H9 (cell line): Measurements from ENCODE around the gene IDUA. TPM values are rescaled to one million over a fixed set of nuclear protein-coding genes. Genes with fewer than 3 reads are reported as not detected.

Experiments used
- DNase-seq: peaks from one replicate; pipeline ENCODE4 v3.0.0-alpha.2; 2017
- H2AFZ ChIP-seq: one replicate; pipeline ENCODE4 v1.6.1; 2013; ENCODE audit warnings: mild to moderate bottlenecking, low read length, control low read depth, moderate library complexity
- H2AK5ac ChIP-seq: 2 replicates; pipeline ENCODE4 v1.6.1; 2013; ENCODE audit warnings: low read length, control low read depth, mixed read lengths; ENCODE audit not compliant: insufficient read length
- H2BK120ac ChIP-seq: one replicate; pipeline ENCODE4 v1.6.1; 2013; ENCODE audit warnings: low read depth, mild to moderate bottlenecking, low read length, control low read depth, inconsistent platforms; ENCODE audit not compliant: poor library complexity, severe bottlenecking
- H2BK12ac ChIP-seq: 2 replicates; pipeline ENCODE4 v1.6.1; 2013; ENCODE audit warnings: low read length, control low read depth, mixed read lengths, low read depth; ENCODE audit not compliant: insufficient read length
- H2BK15ac ChIP-seq: 2 replicates; pipeline ENCODE4 v1.6.1; 2013; ENCODE audit warnings: low read depth, low read length, control low read depth
- H2BK20ac ChIP-seq: one replicate; pipeline ENCODE4 v1.6.1; 2013; ENCODE audit warnings: low read depth, mild to moderate bottlenecking, low read length, control low read depth, inconsistent platforms; ENCODE audit not compliant: poor library complexity, severe bottlenecking
- H2BK5ac ChIP-seq: 2 replicates; pipeline ENCODE4 v1.6.1; 2013; ENCODE audit warnings: low read length, control low read depth, mixed read lengths; ENCODE audit not compliant: insufficient read length
- H3K14ac ChIP-seq: 2 replicates; pipeline ENCODE4 v1.6.1; 2013; ENCODE audit warnings: low read length, control low read depth; ENCODE audit not compliant: insufficient read depth
- H3K18ac ChIP-seq: 2 replicates; pipeline ENCODE4 v1.6.1; 2013; ENCODE audit warnings: low read depth, mild to moderate bottlenecking, mixed read lengths, low read length, control low read depth; ENCODE audit not compliant: insufficient read length
- H3K23ac ChIP-seq: 2 replicates; pipeline ENCODE4 v1.6.1; 2013; ENCODE audit warnings: low read length, control low read depth, mixed read lengths, low read depth; ENCODE audit not compliant: insufficient read length
- H3K23me2 ChIP-seq: 2 replicates; pipeline ENCODE4 v1.6.1; 2013; ENCODE audit warnings: low read depth, mild to moderate bottlenecking, mixed read lengths, low read length, control low read depth; ENCODE audit not compliant: insufficient read length, poor library complexity, severe bottlenecking
- H3K27ac ChIP-seq: 2 replicates; pipeline ENCODE4 v1.5.1; 2013; ENCODE audit warnings: low read length, control low read depth, mixed read lengths, low read depth; ENCODE audit not compliant: insufficient read length
- H3K27me3 ChIP-seq: 2 replicates; pipeline ENCODE4 v1.6.1; 2013; ENCODE audit warnings: low read length, control low read depth, inconsistent platforms; ENCODE audit not compliant: insufficient read depth
- H3K4ac ChIP-seq: 2 replicates; pipeline ENCODE4 v1.6.1; 2013; ENCODE audit warnings: low read depth, mild to moderate bottlenecking, control low read depth, inconsistent platforms, low read length, moderate library complexity
- H3K4me1 ChIP-seq: 2 replicates; pipeline ENCODE4 v1.6.1; 2013; ENCODE audit warnings: low read length, control low read depth, inconsistent platforms; ENCODE audit not compliant: insufficient read depth
- H3K4me2 ChIP-seq: 2 replicates; pipeline ENCODE4 v1.6.1; 2013; ENCODE audit warnings: low read length, control low read depth, mixed read lengths; ENCODE audit not compliant: insufficient read length, insufficient read depth
- H3K56ac ChIP-seq: 2 replicates; pipeline ENCODE4 v1.6.1; 2013; ENCODE audit warnings: low read depth, mild to moderate bottlenecking, mixed read lengths, low read length, control low read depth; ENCODE audit not compliant: insufficient read length
- H3K79me1 ChIP-seq: 2 replicates; pipeline ENCODE4 v1.6.1; 2013; ENCODE audit warnings: low read depth, mild to moderate bottlenecking, moderate library complexity, low read length, control low read depth, inconsistent platforms; ENCODE audit not compliant: insufficient read depth, poor library complexity, severe bottlenecking
- H3K79me2 ChIP-seq: 2 replicates; pipeline ENCODE4 v1.6.1; 2013; ENCODE audit warnings: low read length, control low read depth, inconsistent platforms; ENCODE audit not compliant: insufficient read depth
- H3K9ac ChIP-seq: 2 replicates; pipeline ENCODE4 v1.6.1; 2013; ENCODE audit warnings: low read length, control low read depth, mixed read lengths; ENCODE audit not compliant: insufficient read length; ENCODE audit errors: extremely low read depth
- H3K9me3 ChIP-seq: one replicate; pipeline ENCODE4 v1.6.1; 2013; ENCODE audit warnings: low read depth, low read length, inconsistent platforms; ENCODE audit not compliant: control insufficient read depth
- H3T11ph ChIP-seq: one replicate; pipeline ENCODE4 v1.6.1; 2013; ENCODE audit warnings: mild to moderate bottlenecking, low read length, control low read depth, inconsistent platforms
- H4K20me1 ChIP-seq: one replicate; pipeline ENCODE4 v1.6.1; 2013; ENCODE audit not compliant: control insufficient read depth, insufficient read length, insufficient read depth
- H4K5ac ChIP-seq: 2 replicates; pipeline ENCODE4 v1.6.1; 2013; ENCODE audit warnings: low read depth, mild to moderate bottlenecking, mixed read lengths, low read length, control low read depth; ENCODE audit not compliant: insufficient read length
- H4K8ac ChIP-seq: replicated peaks from 2 replicates; pipeline ENCODE4 v1.6.1; 2013; ENCODE audit warnings: low read length, control low read depth, mixed read lengths, low read depth; ENCODE audit not compliant: insufficient read length
- H4K91ac ChIP-seq: 2 replicates; pipeline ENCODE4 v1.6.1; 2013; ENCODE audit warnings: low read depth, mild to moderate bottlenecking, moderate library complexity, mixed read lengths, low read length, control low read depth; ENCODE audit not compliant: insufficient read length
- H3K27ac Mint-ChIP-seq, 3 experiments: 2 replicates in 2 of 3; 3 replicates in 1 of 3; pipeline ENCODE4 v1.8.0; 2020 to 2021; ENCODE audit warnings: mixed read lengths in 3 of 3, mild to moderate bottlenecking in 1 of 3, moderate library complexity in 1 of 3
- H3K27me3 Mint-ChIP-seq: 2 replicates; pipeline ENCODE4 v1.8.0; 2021; ENCODE audit warnings: low read depth, mild to moderate bottlenecking, moderate library complexity, mixed read lengths
- H3K36me3 Mint-ChIP-seq, 3 experiments: 2 replicates in 2 of 3; 3 replicates in 1 of 3; pipeline ENCODE4 v1.8.0; 2020 to 2021; ENCODE audit warnings: low read depth in 3 of 3, mixed read lengths in 3 of 3; ENCODE audit not compliant: insufficient read depth in 1 of 3
- H3K4me1 Mint-ChIP-seq, 2 experiments: 2 replicates each; pipeline ENCODE4 v1.8.0; 2020; ENCODE audit warnings: mixed read lengths in 2 of 2
- H3K4me3 Mint-ChIP-seq, 2 experiments: 2 replicates in 1 of 2; 3 replicates in 1 of 2; pipeline ENCODE4 v1.8.0; 2020 to 2021; ENCODE audit warnings: mild to moderate bottlenecking in 2 of 2, mixed read lengths in 2 of 2, moderate library complexity in 1 of 2
- H3K9me3 Mint-ChIP-seq, 2 experiments: 2 replicates in 1 of 2; 3 replicates in 1 of 2; pipeline ENCODE4 v1.8.0; 2020; ENCODE audit warnings: mild to moderate bottlenecking in 2 of 2, mixed read lengths in 2 of 2, moderate library complexity in 1 of 2
- WGBS: extraction: QIAGEN DNeasy Blood & Tissue Kit; methylation state at CpG from one replicate; pipeline ENCODE4 v1.1.7; 2013; ENCODE audit warnings: missing lambda C conversion rate, low lambda C conversion rate, mixed read lengths; ENCODE audit not compliant: insufficient read length; ENCODE audit errors: extremely low coverage; 5-methylcytosine and 5-hydroxymethylcytosine counted together
- total RNA-seq: library from RNA; stranded (reverse); gene quantifications from 2 replicates; pipeline ENCODE4 v1.2.1, GENCODE V29; 2021
- TF ChIP-seq, protein P1 (sequence below): fragments of 200-600 bp; sonication (generic); conservative IDR thresholded peaks from 3 replicates; pipeline ENCODE4 v1.8.0; 2021; ENCODE audit warnings: antibody characterized with exemption, mild to moderate bottlenecking

IDUA gene
- total RNA-seq, 1 experiment from 2014 or later = 14.5 TPM

DNA sequence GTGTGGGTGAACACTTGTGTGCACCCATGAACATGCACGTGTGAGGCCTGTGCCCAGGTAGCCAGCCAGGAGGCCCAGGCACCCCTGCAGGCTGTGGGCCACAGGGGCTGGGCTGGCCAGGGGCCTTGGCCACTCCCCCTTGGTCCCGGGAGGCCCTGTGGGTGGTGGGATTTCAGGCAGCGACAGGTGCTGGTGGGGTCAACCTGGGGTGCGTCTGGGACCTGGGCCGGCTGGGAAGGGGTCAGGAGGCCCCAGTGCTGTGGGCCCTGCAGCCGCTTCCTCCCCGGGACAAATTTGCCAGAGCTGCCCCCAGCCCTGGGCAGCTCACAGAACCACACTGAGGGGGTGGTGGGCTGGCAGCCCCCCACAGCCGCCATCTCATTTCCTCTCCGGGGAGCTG is 32.5 kb downstream of the IDUA start:
- H3K27me3 ChIP-seq = no peaks in the 10 kb centered on the region
- no peak overlapping the region for H2BK120ac ChIP-seq
- H3K9me3 Mint-ChIP-seq = no peaks in the 10 kb centered on the region
- no peak for DNase-seq
- H3K18ac ChIP-seq = no peak overlapping the region
- no CpG with 5 or more reads among the region's 9 CpGs for WGBS
- no peak overlapping the region for H2BK20ac ChIP-seq
- no peak overlapping the region for H3K4ac ChIP-seq
- H3K4me1 ChIP-seq = no peaks in the 10 kb centered on the region; the same call in 1 of the 2 replicates
- no peak overlapping the region for H3K23ac ChIP-seq
- H3K27me3 Mint-ChIP-seq = no peaks in the 10 kb centered on the region; the same call in 1 of the 2 replicates
- no peak overlapping the region for H4K5ac ChIP-seq
- no peak overlapping the region for H2AK5ac ChIP-seq
- no peaks in the 10 kb centered on the region for H3K36me3 Mint-ChIP-seq
- no peak overlapping the region for H2BK12ac ChIP-seq
- peak overlapping the region in 1 of 3 experiments; percentile 44; a peak in 1 of 7 replicates for H3K27ac Mint-ChIP-seq
- H3K79me1 ChIP-seq = no peaks in the 10 kb centered on the region
- peaks cover 4 to 13% of the 10 kb centered on the region in 2 experiments; a peak in 3 of 4 replicates for H3K4me1 Mint-ChIP-seq
- H2BK5ac ChIP-seq = no peak overlapping the region
- no peak overlapping the region for H3K14ac ChIP-seq
- H3K4me3 Mint-ChIP-seq = no peak overlapping the region
- H3K4me2 ChIP-seq = no peak overlapping the region
- H3K56ac ChIP-seq = no peak overlapping the region
- no peak overlapping the region for H4K8ac ChIP-seq
- H2BK15ac ChIP-seq = no peak overlapping the region
- H3K9ac ChIP-seq = no peak overlapping the region
- H4K20me1 ChIP-seq = no peaks in the 10 kb centered on the region
- TF ChIP-seq, protein P1, sequence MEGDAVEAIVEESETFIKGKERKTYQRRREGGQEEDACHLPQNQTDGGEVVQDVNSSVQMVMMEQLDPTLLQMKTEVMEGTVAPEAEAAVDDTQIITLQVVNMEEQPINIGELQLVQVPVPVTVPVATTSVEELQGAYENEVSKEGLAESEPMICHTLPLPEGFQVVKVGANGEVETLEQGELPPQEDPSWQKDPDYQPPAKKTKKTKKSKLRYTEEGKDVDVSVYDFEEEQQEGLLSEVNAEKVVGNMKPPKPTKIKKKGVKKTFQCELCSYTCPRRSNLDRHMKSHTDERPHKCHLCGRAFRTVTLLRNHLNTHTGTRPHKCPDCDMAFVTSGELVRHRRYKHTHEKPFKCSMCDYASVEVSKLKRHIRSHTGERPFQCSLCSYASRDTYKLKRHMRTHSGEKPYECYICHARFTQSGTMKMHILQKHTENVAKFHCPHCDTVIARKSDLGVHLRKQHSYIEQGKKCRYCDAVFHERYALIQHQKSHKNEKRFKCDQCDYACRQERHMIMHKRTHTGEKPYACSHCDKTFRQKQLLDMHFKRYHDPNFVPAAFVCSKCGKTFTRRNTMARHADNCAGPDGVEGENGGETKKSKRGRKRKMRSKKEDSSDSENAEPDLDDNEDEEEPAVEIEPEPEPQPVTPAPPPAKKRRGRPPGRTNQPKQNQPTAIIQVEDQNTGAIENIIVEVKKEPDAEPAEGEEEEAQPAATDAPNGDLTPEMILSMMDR = no peak
- H3K27ac ChIP-seq = no peak overlapping the region
- H3K9me3 ChIP-seq = no peaks in the 10 kb centered on the region
- H3K23me2 ChIP-seq = no peaks in the 10 kb centered on the region
- no peaks in the 10 kb centered on the region for H3K79me2 ChIP-seq
- H2AFZ ChIP-seq = no peak overlapping the region
- no peak overlapping the region for H3T11ph ChIP-seq
- no peak overlapping the region for H4K91ac ChIP-seq
